OCI-M1 (cell line): Measurements from ENCODE around the gene SCLT1.
A peak's percentile ranks its signal among the peaks of the same experiment; 100 is the strongest.

Source experiments
- DNase-seq: peaks from one replicate; lab custom pipeline; 2025; lab: John Stamatoyannopoulos, UW

Gene SCLT1

GRCh38 chr4:128958194-128958593 lies 135.1 kb downstream of the SCLT1 start:
- DNase-seq: no peak

GRCh38 chr4:128957459-128957858 lies 135.9 kb downstream of the SCLT1 start:
- no peak for DNase-seq

- no peak for DNase-seq
These were observed 137.6 kb downstream of the SCLT1 start for GRCh38 chr4:128955751-128956150.

- DNase-seq: no peak
These were observed 138.4 kb downstream of the SCLT1 start for GRCh38 chr4:128954941-128955340.

- DNase-seq: no peak
These were observed 142.0 kb downstream of the SCLT1 start for GRCh38 chr4:128951316-128951715.

GRCh38 chr4:128950796-128951195 lies 142.5 kb downstream of the SCLT1 start:
- DNase-seq: no peak

- no peak for DNase-seq
These were observed 146.4 kb downstream of the SCLT1 start for GRCh38 chr4:128946916-128947315.

- no peak for DNase-seq
These were observed 150.7 kb downstream of the SCLT1 start for GRCh38 chr4:128942607-128943006.

GRCh38 chr4:128940971-128941370 lies 152.4 kb downstream of the SCLT1 start:
- peak; percentile 9 for DNase-seq

- DNase-seq: no peak
These were observed 163.3 kb downstream of the SCLT1 start for GRCh38 chr4:128930051-128930450.

GRCh38 chr4:128924951-128925350 lies 168.4 kb downstream of the SCLT1 start:
- no peak for DNase-seq

GRCh38 chr4:128921954-128922353 lies 171.4 kb downstream of the SCLT1 start:
- DNase-seq: no peak

- DNase-seq: peak; percentile 31
These were observed 175.6 kb downstream of the SCLT1 start for GRCh38 chr4:128917781-128918180.

- DNase-seq: peak; percentile 93
These were observed 176.5 kb downstream of the SCLT1 start for GRCh38 chr4:128916832-128917231.

- DNase-seq: no peak
These were observed 177.8 kb downstream of the SCLT1 start for GRCh38 chr4:128915544-128915943.

- DNase-seq: no peak
These were observed 180.1 kb downstream of the SCLT1 start for GRCh38 chr4:128913228-128913627.

GRCh38 chr4:128908735-128909134 lies 184.6 kb downstream of the SCLT1 start:
- no peak for DNase-seq

- DNase-seq: no peak
These were observed 185.4 kb downstream of the SCLT1 start for GRCh38 chr4:128907981-128908380.

GRCh38 chr4:128906581-128906980 lies 186.8 kb downstream of the SCLT1 start:
- DNase-seq: no peak

GRCh38 chr4:128904821-128905220 lies 188.5 kb downstream of the SCLT1 start:
- no peak for DNase-seq

- no peak for DNase-seq
These were observed 212.7 kb downstream of the SCLT1 start for GRCh38 chr4:128880662-128881061.

- no peak for DNase-seq
These were observed 213.4 kb downstream of the SCLT1 start for GRCh38 chr4:128879971-128880370.

- no peak for DNase-seq
These were observed 214.1 kb downstream of the SCLT1 start for GRCh38 chr4:128879283-128879682.

- no peak for DNase-seq
These were observed 215.4 kb downstream of the SCLT1 start for GRCh38 chr4:128877934-128878333.

- no peak for DNase-seq
These were observed 217.1 kb downstream of the SCLT1 start for GRCh38 chr4:128876200-128876599.
